HG03432 (cell line): ENCODE results near the gene IL1RAP.

ENCODE experiments used
- ATAC-seq: cut with Tn5 transposase; IDR thresholded peaks from one replicate; pipeline ENCODE4 v1.9.1; 2021; ENCODE audit warnings: mild to moderate bottlenecking, moderate library complexity; ENCODE audit not compliant: unreplicated experiment

IL1RAP gene

DNA sequence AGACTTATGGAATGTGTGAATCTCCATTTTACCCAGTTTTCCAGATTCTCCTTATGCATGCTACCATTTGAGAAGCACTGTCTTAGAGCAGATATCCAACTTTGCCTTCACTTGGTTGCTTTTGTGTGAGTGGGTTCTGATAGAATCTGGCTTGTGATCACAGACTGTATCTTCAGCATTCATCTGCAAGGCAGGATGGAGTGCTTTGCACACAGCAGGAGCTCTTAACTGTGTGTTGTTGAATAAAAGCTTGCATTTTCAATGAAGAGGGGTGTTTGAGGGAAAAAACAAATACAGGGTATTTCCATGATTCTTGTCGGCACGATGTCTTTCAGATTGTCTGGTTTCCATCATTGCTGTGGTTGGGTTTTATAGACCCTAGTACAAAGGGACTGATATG, 24.4 kb downstream of the IL1RAP start:
- ATAC-seq, result no peak

DNA sequence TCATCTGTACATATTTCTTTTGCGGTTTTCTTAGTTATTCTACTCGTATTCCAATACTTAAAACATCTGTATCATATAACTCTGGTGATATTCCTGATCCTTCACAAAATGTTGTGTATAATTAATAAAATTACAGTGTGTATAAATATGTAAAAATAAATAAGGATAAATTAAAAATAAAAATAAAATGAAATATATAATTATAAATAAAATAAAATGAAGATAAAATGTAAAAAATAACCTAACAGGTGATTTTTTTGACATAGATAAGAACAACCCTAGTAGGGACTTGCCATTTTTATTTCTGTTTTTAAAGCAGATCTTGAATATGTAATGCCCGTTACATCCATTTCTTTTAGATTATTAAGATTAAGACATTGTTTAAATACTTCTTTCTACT, 25.6 kb downstream of the IL1RAP start:
- ATAC-seq, result no peak

DNA sequence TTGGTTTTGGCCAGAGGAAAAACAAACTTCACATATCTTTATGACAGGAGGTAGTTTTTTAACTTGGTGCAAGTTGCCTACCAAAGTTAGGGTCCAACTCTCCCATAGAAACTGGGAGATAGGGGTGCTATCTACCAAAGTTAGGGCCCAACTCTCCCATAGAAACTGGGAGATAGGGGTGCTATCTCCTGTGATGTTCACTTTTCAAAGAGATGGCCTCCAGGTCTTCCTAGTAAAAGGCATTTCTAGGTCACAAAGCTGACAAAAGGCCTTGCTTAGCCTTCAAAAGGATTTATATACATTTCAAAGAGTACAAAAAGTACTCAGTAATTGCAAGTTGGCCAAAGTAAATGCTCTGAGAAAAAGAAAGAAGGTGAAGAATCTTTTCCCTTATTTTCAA, 27.1 kb downstream of the IL1RAP start:
- ATAC-seq, result no peak

DNA sequence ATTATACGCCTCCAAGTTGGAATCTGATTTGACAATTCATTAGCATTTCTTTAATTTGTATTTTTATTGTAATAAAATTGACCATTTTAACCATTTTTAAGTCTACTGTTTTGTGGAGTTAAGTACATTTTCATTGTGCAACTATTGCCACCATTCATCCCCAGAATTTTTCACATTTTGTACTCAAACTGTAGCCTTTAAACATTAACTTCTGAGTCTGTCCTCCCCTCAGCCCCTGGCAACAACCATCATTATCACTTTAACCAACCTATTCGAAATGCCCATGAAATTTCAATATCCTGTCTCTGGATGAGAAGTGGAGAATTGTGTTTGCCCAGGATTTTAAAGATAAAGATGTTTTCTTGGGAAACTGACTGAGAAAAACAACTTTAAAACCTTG, 27.7 kb downstream of the IL1RAP start:
- ATAC-seq, result no peak

DNA sequence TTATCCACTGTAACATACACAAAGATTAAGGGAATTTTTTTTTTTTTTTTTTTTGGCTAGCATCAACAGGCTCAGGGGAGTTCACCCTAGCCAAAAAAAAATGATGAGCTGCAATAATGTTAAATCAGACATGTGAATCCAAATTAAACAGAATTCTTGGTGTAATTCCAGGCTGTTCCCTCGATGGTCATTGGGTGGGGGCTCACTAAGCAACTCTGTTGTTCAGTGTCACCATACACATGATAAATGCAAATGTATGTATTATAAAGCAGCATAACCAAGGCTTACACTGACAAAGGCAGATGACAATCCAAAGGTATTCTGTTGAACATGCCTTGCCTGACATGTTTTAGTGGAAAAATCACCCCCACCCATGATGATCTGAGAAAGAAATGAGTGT, 29.0 kb downstream of the IL1RAP start:
- ATAC-seq, result no peak

DNA sequence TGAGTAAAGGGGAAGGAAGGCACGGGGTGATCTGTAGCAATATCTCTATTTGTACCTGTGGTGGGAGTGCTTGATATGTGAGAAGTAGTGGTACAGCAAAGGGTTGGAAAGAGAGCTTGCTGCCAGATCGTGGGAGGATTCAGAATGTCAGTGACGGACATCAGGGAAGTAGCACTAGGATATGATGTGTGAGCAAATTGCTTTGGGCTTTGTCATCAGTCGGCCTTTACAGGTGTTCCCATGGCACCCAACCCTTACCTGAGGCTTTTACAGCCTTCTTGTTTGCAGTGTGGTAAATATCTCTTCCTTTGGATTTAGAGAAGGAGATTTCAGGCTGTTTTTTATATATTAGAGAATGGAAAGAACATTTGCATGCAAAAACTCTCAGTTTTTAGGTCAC, 29.8 kb downstream of the IL1RAP start:
- no peak for ATAC-seq

DNA sequence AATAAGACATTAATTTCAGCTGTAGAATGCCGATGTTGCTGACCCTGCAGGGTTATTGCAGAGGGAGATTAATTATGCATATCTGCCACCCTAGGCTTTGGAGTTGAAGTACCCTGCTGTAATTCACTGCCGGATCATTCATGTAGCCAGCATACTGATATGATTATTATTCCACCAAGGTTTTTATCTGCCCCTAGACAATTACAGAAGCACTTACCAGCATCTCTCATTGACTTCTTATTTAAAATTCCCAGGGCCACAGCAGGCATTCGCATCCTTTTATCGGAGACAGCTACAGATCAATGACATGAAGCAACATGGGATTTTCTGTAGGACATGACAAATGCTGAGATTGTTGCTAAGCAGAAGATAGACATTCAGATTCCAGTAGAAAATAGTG, 31.3 kb downstream of the IL1RAP start:
- ATAC-seq, result no peak

DNA sequence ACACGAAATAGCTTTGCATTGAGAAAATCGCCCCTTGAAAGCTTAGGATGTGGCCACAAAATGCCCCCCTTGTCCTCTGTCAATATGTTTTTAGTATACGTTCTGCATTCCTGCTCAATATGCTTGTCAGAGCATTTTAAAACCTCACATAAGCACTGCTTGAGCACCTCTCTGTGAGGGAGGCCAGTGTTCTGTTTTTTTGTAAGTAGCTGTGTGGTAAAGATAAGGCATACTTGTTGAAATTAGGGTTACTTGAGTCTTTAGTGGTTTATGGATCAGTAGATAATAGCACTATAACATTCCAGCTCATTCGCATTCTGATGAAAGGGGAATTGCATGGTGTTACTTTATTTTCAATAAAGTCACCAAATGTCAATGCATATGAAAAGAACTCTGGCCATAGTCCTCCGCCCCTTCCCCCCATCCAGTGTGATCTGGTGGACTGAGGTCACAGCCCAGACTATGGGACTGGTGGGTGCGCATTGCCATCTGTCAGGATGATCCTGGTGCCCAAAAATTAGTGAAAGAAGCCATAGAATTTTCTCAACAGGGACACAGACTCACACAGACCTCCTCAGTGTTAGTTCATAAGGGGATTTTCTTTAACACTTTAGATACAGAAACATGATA, 33.1 kb downstream of the IL1RAP start:
- ATAC-seq, result no peak

DNA sequence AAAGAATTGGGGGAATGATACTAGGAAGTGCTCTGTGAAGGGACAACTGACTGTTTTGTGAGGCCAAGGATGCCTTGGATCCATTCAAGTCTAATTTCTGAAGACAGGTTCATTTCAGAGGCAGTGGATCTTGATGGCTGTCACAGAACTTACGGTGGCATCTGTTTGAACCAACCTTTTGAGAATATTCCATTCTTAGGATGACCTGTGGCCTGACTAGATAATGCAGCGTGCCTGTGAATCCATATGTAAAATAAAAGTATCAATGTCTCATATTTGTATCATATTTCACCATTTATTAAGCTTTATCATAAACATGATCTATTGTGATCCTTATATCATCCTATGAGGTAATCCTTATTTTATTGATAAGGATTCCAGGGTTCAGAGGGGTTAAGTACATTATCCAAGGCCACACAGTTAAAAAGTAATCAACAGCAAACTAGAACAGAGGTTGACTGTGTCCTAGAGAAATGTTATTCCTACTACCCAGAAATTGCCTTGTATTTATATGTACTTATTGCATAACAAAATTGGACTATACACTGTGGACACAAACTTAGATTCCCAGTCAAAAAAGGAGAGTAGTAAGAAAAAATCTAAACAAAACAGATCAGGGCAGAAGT, 34.3 kb downstream of the IL1RAP start:
- no peak for ATAC-seq

DNA sequence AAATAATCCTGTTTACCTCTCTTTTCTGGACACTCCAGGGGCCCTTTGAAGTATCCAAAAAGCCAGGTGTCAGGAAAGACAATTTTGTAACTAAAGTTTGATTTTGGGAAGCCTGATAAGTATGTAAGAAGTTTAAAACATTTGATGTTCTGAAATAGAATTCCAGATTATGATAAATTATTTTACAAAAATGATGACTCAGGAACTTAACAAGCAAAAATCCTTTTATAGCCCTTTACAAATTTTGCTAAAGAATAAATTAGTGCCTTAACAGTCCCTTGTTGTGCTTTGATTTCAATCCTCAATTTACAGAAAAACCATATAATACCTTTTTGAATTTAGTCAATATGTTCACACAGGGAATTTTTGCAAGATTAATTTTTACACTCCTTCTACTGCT, 38.1 kb downstream of the IL1RAP start:
- ATAC-seq, result no peak

DNA sequence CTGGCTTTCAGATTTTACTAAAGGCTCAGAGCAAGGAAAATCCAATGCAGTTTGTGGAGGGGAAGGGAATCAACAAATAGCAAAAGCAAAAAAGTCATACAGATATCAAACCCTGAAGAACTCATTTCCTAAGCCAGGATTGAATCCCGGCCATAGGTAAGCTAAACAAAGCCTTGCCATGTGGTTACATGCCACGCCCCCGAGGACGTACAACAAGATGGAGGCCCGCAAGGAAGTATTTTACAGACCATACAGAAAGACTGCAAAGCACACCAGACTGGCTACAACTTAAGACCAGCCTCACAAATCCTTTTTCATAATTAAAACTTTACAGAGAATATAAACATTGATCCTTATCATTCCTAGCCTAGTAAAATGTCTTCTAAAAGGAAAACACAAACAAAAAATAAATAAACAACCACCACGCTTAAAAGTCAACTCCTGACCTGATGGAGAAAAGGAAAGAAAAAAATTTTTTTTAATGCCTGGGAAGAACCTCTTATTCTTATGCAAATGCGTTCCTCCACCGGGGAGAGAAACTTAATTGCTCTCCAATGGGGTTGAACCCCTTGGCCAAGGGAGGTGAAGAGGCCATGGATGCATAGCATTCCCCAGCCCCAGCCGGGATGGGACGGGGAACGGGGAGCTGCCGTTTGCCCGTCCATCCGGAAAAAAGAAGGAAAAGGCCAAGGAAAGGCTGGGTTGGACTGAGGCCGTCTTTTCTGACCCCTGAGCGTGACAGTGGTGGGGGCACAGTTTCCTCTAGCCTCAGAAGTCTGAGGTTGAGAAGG, 39.3 kb downstream of the IL1RAP start:
- no peak for ATAC-seq

DNA sequence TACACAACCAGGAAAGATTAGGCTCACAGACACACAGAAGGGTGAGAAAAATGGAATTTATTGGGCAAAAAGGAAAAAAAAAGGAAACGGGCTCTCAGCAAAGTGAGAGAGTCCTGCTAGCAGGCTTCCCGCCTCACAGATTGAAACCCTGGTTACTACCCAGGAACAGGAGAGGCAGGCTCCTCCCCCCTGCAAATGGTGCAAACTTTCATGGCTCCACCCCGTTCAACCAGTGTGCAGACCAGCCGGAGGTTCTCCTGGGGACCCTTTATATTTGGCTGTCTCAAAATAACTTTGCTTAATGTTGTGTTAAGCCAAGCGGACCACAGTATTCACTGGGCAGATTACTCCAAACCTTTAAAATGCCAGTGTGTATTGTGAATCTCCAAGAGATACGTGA, 40.3 kb downstream of the IL1RAP start:
- no peak for ATAC-seq

DNA sequence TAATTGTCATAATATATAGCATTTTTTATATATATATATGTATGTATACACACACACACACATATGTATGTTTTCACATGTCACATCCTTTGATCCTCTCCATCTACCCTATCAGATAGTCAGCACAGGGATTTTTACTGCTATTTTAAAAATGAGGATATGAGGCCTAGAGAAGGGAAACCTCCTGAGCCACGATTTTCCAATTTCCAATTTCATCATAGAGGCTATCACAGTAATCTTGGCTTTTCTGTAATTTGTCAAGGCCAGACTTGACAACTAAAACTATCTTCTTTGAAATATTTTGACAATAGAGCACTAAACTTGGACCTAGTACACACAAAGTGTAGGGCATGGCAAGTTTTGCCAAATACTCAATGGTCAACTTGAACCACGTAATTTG, 42.5 kb downstream of the IL1RAP start:
- no peak for ATAC-seq

DNA sequence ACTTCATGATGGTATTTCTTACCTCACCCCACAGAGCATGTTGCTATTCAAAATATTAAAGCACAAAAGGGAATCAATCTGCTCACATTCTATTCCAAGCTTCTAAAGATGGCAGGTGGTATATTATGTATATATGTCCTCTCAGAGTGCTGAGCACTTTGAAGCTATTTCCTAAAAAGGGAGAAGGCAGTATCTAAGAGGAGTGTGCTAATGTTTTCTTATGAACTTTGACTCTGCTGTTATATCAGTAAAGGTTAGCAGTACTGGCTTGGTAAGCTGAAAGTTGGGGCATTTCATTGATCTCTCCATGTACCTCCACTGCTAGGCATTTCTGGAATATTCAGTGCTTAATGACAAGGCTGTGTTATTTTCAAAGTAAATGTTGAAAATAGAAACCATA, 43.4 kb downstream of the IL1RAP start:
- no peak for ATAC-seq

DNA sequence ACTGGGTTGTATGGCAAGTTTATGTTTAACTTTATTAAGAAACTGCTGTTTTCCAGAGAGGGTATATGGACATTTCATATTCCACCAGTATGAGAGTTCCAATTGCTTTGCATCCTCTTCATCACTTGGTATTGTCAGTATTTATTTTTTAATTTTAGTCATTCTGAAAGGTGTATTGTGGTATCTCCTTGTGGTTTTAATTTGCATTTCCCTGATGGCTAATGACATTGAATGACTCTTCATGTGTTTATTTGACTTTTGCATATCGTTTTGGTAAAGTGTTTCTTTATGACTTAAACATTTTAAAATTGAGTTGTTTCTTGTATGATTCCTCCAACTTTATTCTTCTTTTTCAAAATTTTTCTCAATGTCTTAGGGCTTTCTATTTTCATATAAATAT, 44.4 kb downstream of the IL1RAP start:
- no peak for ATAC-seq

DNA sequence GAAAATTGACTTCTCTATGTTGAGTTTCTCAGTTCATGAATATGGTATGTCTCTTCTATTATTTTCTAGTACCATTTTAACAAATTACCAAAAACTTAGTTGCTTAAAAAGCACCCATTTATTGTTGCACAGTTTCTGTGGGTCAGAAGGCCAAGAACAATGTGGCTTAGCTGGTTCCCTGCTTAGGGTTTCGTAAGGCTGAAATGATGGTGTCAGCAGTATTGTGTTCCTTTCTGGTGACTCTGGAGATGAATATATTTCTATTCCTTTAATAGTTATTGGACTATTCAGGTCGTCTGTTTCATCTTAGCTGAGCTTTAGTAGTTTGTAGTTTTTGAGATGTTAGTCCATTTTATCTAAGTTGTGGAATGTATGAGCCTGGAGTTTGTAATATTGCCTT, 44.9 kb downstream of the IL1RAP start:
- ATAC-seq, result no peak

DNA sequence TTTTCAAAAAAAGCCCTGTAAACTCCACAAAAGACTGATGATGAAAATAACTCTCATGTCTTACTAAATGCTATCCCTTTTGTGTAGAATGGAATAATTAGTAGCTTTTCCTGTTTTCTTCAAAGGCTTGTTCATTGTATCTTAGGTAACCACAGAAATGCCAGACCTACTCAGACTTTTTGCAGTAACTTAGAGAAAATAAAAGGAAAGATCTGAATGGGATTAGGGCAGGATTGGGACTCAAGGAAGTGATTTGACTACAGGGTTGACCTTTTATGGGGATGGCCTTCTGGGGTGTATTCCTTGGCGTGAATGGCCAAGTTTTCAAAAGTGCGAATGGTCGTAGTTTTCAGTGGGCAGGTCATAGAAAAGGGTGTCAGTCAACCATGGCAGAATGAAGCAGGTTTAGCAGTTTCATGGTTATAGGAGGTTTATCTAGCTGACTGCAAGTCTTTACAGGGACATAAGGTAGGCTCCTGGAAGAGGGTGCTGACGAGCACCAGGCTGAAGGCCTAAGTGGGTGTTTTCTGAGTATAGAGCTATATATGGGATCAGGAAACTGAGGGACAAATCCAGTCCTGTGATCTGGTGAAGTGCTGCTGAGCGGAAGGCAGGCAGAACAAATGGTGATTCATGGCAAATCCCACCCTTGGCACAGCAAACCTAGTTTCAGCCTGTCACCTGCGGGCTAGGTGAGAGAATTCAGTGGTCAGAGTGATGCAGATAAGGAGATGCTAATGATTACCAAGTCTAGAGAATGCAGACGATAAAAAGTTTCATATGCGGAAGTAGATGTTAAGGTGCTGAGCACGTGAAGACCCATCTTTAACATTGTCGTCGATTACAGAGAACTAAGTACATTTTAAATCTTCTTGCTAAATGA, 46.4 kb downstream of the IL1RAP start:
- ATAC-seq, result no peak

DNA sequence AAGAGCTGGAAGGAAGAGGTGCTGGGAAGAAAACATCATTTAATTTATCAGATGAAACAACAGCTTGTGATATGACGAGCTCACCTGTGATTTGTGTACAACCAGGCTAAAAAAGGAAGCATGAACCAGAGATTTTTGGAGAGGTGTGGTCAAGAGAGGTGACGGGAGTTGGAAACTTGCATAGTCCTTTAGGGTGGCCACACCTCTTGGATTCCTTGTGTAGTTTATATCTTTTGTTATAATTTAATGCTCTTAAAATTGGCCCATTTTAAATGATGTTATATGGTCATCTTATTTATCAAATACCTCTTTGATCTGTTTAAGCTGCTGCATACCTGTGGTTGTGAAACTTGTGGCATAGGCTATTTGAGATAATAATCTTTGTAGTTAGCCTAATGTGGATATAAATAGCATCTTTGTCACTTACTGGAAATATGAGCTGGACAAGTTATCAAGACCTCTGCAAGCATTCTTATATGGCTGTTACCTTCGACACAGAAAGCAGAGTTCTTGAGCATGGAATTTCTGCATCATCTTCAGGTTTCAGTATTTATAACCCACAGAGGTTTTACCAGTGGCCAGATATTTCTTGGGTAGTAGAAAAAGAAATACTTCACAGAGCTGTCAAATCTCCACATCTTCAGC, 49.1 kb downstream of the IL1RAP start:
- ATAC-seq, result no peak

DNA sequence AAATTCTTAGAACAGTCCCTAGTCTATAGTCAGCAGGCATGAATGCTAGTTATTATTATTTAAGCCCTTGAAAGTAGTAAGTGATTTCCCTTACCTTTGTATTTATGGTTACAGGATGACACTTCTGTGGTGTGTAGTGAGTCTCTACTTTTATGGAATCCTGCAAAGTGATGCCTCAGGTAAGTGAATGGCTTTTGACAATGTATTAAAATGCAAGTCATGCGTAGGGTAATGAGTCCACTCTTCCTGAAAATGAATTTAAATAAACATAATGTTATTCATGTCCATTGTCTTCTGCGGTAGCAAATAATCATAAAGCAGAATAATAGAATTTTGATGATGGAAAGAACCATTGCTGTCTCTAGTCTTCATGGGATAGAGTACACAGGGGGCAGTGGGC, 50.3 kb downstream of the IL1RAP start:
- no peak for ATAC-seq

DNA sequence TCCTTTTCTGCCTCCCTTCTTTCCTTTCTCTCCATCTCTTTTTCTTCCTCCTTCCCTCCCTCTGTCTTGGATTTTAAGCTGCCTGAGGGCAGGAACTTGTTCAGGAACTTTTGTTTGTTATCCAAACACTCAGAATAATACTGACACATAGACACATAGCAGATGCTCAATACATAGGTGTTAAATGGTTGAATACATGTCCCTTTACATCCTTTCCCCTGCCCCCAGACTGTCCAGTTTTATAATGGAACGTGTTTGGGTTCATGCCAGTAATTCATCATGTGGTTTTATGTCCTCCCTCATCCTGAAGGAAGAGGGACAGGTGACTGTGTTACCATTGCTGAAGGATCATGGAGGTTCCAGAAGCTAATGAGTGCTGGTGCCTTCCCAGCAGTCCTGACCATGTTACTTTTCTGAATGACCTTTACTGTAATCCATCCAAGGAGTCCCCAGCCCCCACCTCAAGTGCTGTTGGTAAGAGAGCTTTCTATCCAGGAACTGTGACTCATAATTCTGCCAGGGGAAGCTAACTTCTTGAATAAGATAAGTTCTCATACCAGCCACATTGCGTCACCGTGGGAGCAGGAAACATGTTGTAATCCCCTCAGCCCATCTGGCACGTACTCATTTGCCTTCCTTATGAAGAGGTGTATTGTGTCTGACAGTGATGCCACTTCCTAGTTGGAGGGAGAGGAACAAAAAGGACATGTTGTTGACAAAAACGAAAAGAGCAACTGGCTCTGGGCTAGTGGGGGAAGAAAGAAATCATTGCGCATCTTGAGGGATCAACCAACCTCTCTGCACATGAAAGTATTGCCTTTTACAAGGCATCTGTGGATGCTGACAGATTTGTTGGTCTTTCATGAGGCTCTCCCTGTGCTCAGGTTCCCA, 52.4 kb downstream of the IL1RAP start:
- peak; percentile 58 for ATAC-seq
